Ovary (tissue), 3 donors: ENCODE measurements around the gene OTOS.

Experiments
- POLR2A ChIP-seq: fragments of 450-650 bp; IDR thresholded peaks from one replicate; pipeline ENCODE4 v1.6.1; 2017; ENCODE audit warnings: antibody characterized with exemption, mild to moderate bottlenecking, moderate library complexity
- TF ChIP-seq, protein P1 (sequence below), 3 donors: fragments of 450-650 bp in 2 of 3; fragments of 200-600 bp in 1 of 3; IDR thresholded peaks; one replicate each; pipeline versions ENCODE4 v1.5.1 to v1.8.0; 2016 to 2022; ENCODE audit warnings: antibody characterized with exemption in 3 of 3, mild to moderate bottlenecking in 1 of 3
- donor health status: DM: no; HTN: no; CAD: no.

DNA sequence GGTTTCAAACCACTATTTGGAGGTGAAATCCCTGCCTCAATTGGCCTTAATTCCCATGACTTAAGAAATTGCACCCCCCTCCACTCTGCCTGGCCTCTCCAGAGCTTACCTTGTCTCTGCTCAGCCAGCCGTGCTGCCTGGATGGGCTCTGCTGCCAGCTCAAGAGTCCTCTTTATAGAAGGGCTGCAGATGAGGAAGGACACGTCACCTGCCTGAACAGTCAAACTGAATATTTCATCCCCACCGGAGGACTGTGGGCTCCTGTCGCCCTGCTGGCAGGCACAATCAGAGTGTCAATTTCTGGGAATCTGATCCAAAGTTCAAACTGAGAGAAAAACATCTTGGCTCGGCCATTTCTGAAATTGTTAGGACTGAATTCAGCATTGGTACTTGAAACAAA, at the start of gene OTOS:
- TF ChIP-seq, protein P1, sequence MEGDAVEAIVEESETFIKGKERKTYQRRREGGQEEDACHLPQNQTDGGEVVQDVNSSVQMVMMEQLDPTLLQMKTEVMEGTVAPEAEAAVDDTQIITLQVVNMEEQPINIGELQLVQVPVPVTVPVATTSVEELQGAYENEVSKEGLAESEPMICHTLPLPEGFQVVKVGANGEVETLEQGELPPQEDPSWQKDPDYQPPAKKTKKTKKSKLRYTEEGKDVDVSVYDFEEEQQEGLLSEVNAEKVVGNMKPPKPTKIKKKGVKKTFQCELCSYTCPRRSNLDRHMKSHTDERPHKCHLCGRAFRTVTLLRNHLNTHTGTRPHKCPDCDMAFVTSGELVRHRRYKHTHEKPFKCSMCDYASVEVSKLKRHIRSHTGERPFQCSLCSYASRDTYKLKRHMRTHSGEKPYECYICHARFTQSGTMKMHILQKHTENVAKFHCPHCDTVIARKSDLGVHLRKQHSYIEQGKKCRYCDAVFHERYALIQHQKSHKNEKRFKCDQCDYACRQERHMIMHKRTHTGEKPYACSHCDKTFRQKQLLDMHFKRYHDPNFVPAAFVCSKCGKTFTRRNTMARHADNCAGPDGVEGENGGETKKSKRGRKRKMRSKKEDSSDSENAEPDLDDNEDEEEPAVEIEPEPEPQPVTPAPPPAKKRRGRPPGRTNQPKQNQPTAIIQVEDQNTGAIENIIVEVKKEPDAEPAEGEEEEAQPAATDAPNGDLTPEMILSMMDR (IDR thresholded peaks at IDR 0.05) = no peak
- no peak for TF ChIP-seq POLR2A
